H9 (cell line): ENCODE results near the gene SLC26A6. TPM values are rescaled to one million over a fixed set of nuclear protein-coding genes. Genes with fewer than 3 reads are reported as not detected.

ENCODE experiments used
- DNase-seq: peaks from one replicate; pipeline ENCODE4 v3.0.0-alpha.2; 2017
- H2AFZ ChIP-seq: one replicate; pipeline ENCODE4 v1.6.1; 2013; ENCODE audit warnings: mild to moderate bottlenecking, low read length, control low read depth, moderate library complexity
- H2AK5ac ChIP-seq: 2 replicates; pipeline ENCODE4 v1.6.1; 2013; ENCODE audit warnings: low read length, control low read depth, mixed read lengths; ENCODE audit not compliant: insufficient read length
- H2BK120ac ChIP-seq: one replicate; pipeline ENCODE4 v1.6.1; 2013; ENCODE audit warnings: low read depth, mild to moderate bottlenecking, low read length, control low read depth, inconsistent platforms; ENCODE audit not compliant: poor library complexity, severe bottlenecking
- H2BK12ac ChIP-seq: 2 replicates; pipeline ENCODE4 v1.6.1; 2013; ENCODE audit warnings: low read length, control low read depth, mixed read lengths, low read depth; ENCODE audit not compliant: insufficient read length
- H2BK15ac ChIP-seq: 2 replicates; pipeline ENCODE4 v1.6.1; 2013; ENCODE audit warnings: low read depth, low read length, control low read depth
- H2BK20ac ChIP-seq: one replicate; pipeline ENCODE4 v1.6.1; 2013; ENCODE audit warnings: low read depth, mild to moderate bottlenecking, low read length, control low read depth, inconsistent platforms; ENCODE audit not compliant: poor library complexity, severe bottlenecking
- H2BK5ac ChIP-seq: 2 replicates; pipeline ENCODE4 v1.6.1; 2013; ENCODE audit warnings: low read length, control low read depth, mixed read lengths; ENCODE audit not compliant: insufficient read length
- H3K14ac ChIP-seq: 2 replicates; pipeline ENCODE4 v1.6.1; 2013; ENCODE audit warnings: low read length, control low read depth; ENCODE audit not compliant: insufficient read depth
- H3K18ac ChIP-seq: 2 replicates; pipeline ENCODE4 v1.6.1; 2013; ENCODE audit warnings: low read depth, mild to moderate bottlenecking, mixed read lengths, low read length, control low read depth; ENCODE audit not compliant: insufficient read length
- H3K23ac ChIP-seq: 2 replicates; pipeline ENCODE4 v1.6.1; 2013; ENCODE audit warnings: low read length, control low read depth, mixed read lengths, low read depth; ENCODE audit not compliant: insufficient read length
- H3K23me2 ChIP-seq: 2 replicates; pipeline ENCODE4 v1.6.1; 2013; ENCODE audit warnings: low read depth, mild to moderate bottlenecking, mixed read lengths, low read length, control low read depth; ENCODE audit not compliant: insufficient read length, poor library complexity, severe bottlenecking
- H3K27ac ChIP-seq: 2 replicates; pipeline ENCODE4 v1.5.1; 2013; ENCODE audit warnings: low read length, control low read depth, mixed read lengths, low read depth; ENCODE audit not compliant: insufficient read length
- H3K27me3 ChIP-seq: 2 replicates; pipeline ENCODE4 v1.6.1; 2013; ENCODE audit warnings: low read length, control low read depth, inconsistent platforms; ENCODE audit not compliant: insufficient read depth
- H3K4ac ChIP-seq: 2 replicates; pipeline ENCODE4 v1.6.1; 2013; ENCODE audit warnings: low read depth, mild to moderate bottlenecking, control low read depth, inconsistent platforms, low read length, moderate library complexity
- H3K4me1 ChIP-seq: 2 replicates; pipeline ENCODE4 v1.6.1; 2013; ENCODE audit warnings: low read length, control low read depth, inconsistent platforms; ENCODE audit not compliant: insufficient read depth
- H3K4me2 ChIP-seq: 2 replicates; pipeline ENCODE4 v1.6.1; 2013; ENCODE audit warnings: low read length, control low read depth, mixed read lengths; ENCODE audit not compliant: insufficient read length, insufficient read depth
- H3K56ac ChIP-seq: 2 replicates; pipeline ENCODE4 v1.6.1; 2013; ENCODE audit warnings: low read depth, mild to moderate bottlenecking, mixed read lengths, low read length, control low read depth; ENCODE audit not compliant: insufficient read length
- H3K79me1 ChIP-seq: 2 replicates; pipeline ENCODE4 v1.6.1; 2013; ENCODE audit warnings: low read depth, mild to moderate bottlenecking, moderate library complexity, low read length, control low read depth, inconsistent platforms; ENCODE audit not compliant: insufficient read depth, poor library complexity, severe bottlenecking
- H3K79me2 ChIP-seq: 2 replicates; pipeline ENCODE4 v1.6.1; 2013; ENCODE audit warnings: low read length, control low read depth, inconsistent platforms; ENCODE audit not compliant: insufficient read depth
- H3K9ac ChIP-seq: 2 replicates; pipeline ENCODE4 v1.6.1; 2013; ENCODE audit warnings: low read length, control low read depth, mixed read lengths; ENCODE audit not compliant: insufficient read length; ENCODE audit errors: extremely low read depth
- H3K9me3 ChIP-seq: one replicate; pipeline ENCODE4 v1.6.1; 2013; ENCODE audit warnings: low read depth, low read length, inconsistent platforms; ENCODE audit not compliant: control insufficient read depth
- H3T11ph ChIP-seq: one replicate; pipeline ENCODE4 v1.6.1; 2013; ENCODE audit warnings: mild to moderate bottlenecking, low read length, control low read depth, inconsistent platforms
- H4K20me1 ChIP-seq: one replicate; pipeline ENCODE4 v1.6.1; 2013; ENCODE audit not compliant: control insufficient read depth, insufficient read length, insufficient read depth
- H4K5ac ChIP-seq: 2 replicates; pipeline ENCODE4 v1.6.1; 2013; ENCODE audit warnings: low read depth, mild to moderate bottlenecking, mixed read lengths, low read length, control low read depth; ENCODE audit not compliant: insufficient read length
- H4K8ac ChIP-seq: replicated peaks from 2 replicates; pipeline ENCODE4 v1.6.1; 2013; ENCODE audit warnings: low read length, control low read depth, mixed read lengths, low read depth; ENCODE audit not compliant: insufficient read length
- H4K91ac ChIP-seq: 2 replicates; pipeline ENCODE4 v1.6.1; 2013; ENCODE audit warnings: low read depth, mild to moderate bottlenecking, moderate library complexity, mixed read lengths, low read length, control low read depth; ENCODE audit not compliant: insufficient read length
- H3K27ac Mint-ChIP-seq, 3 experiments: 2 replicates in 2 of 3; 3 replicates in 1 of 3; pipeline ENCODE4 v1.8.0; 2020 to 2021; ENCODE audit warnings: mixed read lengths in 3 of 3, mild to moderate bottlenecking in 1 of 3, moderate library complexity in 1 of 3
- H3K27me3 Mint-ChIP-seq: 2 replicates; pipeline ENCODE4 v1.8.0; 2021; ENCODE audit warnings: low read depth, mild to moderate bottlenecking, moderate library complexity, mixed read lengths
- H3K36me3 Mint-ChIP-seq, 3 experiments: 2 replicates in 2 of 3; 3 replicates in 1 of 3; pipeline ENCODE4 v1.8.0; 2020 to 2021; ENCODE audit warnings: low read depth in 3 of 3, mixed read lengths in 3 of 3; ENCODE audit not compliant: insufficient read depth in 1 of 3
- H3K4me1 Mint-ChIP-seq, 2 experiments: 2 replicates each; pipeline ENCODE4 v1.8.0; 2020; ENCODE audit warnings: mixed read lengths in 2 of 2
- H3K4me3 Mint-ChIP-seq, 2 experiments: 2 replicates in 1 of 2; 3 replicates in 1 of 2; pipeline ENCODE4 v1.8.0; 2020 to 2021; ENCODE audit warnings: mild to moderate bottlenecking in 2 of 2, mixed read lengths in 2 of 2, moderate library complexity in 1 of 2
- H3K9me3 Mint-ChIP-seq, 2 experiments: 2 replicates in 1 of 2; 3 replicates in 1 of 2; pipeline ENCODE4 v1.8.0; 2020; ENCODE audit warnings: mild to moderate bottlenecking in 2 of 2, mixed read lengths in 2 of 2, moderate library complexity in 1 of 2
- CTCF ChIP-seq: fragments of 200-600 bp; sonication (generic); conservative IDR thresholded peaks from 3 replicates; pipeline ENCODE4 v1.8.0; 2021; ENCODE audit warnings: antibody characterized with exemption, mild to moderate bottlenecking
- WGBS: extraction: QIAGEN DNeasy Blood & Tissue Kit; methylation state at CpG from one replicate; pipeline ENCODE4 v1.1.7; 2013; ENCODE audit warnings: missing lambda C conversion rate, low lambda C conversion rate, mixed read lengths; ENCODE audit not compliant: insufficient read length; ENCODE audit errors: extremely low coverage; 5-methylcytosine and 5-hydroxymethylcytosine counted together
- total RNA-seq: library from RNA; stranded (reverse); gene quantifications from 2 replicates; pipeline ENCODE4 v1.2.1, GENCODE V29; 2021

SLC26A6 gene
- total RNA-seq, 1 experiment from 2014 or later, result 61.3 TPM

GRCh38 chr3:48591886-48592518 lies 43.3 kb downstream of the SLC26A6 start:
- H3K36me3 Mint-ChIP-seq, result peaks cover 0 to 7% (median 0%) of the 10 kb centered on the region in 3 experiments; a peak in 4 of 7 replicates

More at GRCh38 chr3:48591886-48592518, 43.3 kb downstream of the SLC26A6 start:
- Histone ChIP-seq H2BK5ac (no peak overlapping the region), H3K4me1 (no peaks in the 10 kb centered on the region), H2BK12ac (no peak overlapping the region), H3K9me3 (no peaks in the 10 kb centered on the region), H2BK20ac (no peak overlapping the region), H4K91ac (no peak overlapping the region), H3K18ac (no peak overlapping the region), H3K56ac (no peak overlapping the region), H3K27ac (no peak overlapping the region), H4K20me1 (no peaks in the 10 kb centered on the region), H3K14ac (no peak overlapping the region; the same call in 1 of the 2 replicates), H2BK120ac (no peak overlapping the region), H3K9ac (no peak overlapping the region), H2AFZ (no peak overlapping the region), H3T11ph (no peak overlapping the region), H4K8ac (no peak overlapping the region), H3K79me2 (no peaks in the 10 kb centered on the region), H2AK5ac (no peak overlapping the region), H3K4me2 (no peak overlapping the region), H3K4ac (no peak overlapping the region), H3K23ac (no peak overlapping the region), H3K79me1 (no peaks in the 10 kb centered on the region), H4K5ac (no peak overlapping the region), H2BK15ac (no peak overlapping the region), H3K23me2 (no peaks in the 10 kb centered on the region), H3K27me3 (no peaks in the 10 kb centered on the region)
- DNase-seq, result no peak
- peaks cover 22 to 23% of the 10 kb centered on the region in 2 experiments for H3K4me1 Mint-ChIP-seq
- no CpG with 5 or more reads among the region's 22 CpGs for WGBS
- H3K27me3 Mint-ChIP-seq, result peaks cover 4% of the 10 kb centered on the region; the same call in 1 of the 2 replicates
- no peaks in the 10 kb centered on the region for H3K9me3 Mint-ChIP-seq
- no peak overlapping the region for H3K27ac Mint-ChIP-seq
- no peak overlapping the region for H3K4me3 Mint-ChIP-seq
- no peak for TF ChIP-seq CTCF
